GM12872 (cell line): ENCODE measurements around the gene GTF3C1.

Experiments used
- CTCF ChIP-seq: IDR thresholded peaks from 3 replicates; pipeline ENCODE4 v1.5.1; 2011; ENCODE audit warnings: low read depth, mild to moderate bottlenecking, low read length, moderate library complexity; ENCODE audit not compliant: insufficient read depth

GTF3C1 gene

GRCh38 chr16:27547134-27547533, 2.6 kb downstream of the GTF3C1 start:
- TF ChIP-seq CTCF: no peak

GRCh38 chr16:27544671-27545070, 5.0 kb downstream of the GTF3C1 start:
- no peak for TF ChIP-seq CTCF

- no peak for TF ChIP-seq CTCF
These were observed 5.9 kb downstream of the GTF3C1 start for GRCh38 chr16:27543801-27544200.

- no peak for TF ChIP-seq CTCF
These were observed 10.1 kb downstream of the GTF3C1 start for GRCh38 chr16:27539636-27540035.

GRCh38 chr16:27539120-27539519, 10.6 kb downstream of the GTF3C1 start:
- TF ChIP-seq CTCF: no peak

- no peak for TF ChIP-seq CTCF
These were observed 11.2 kb downstream of the GTF3C1 start for GRCh38 chr16:27538528-27538927.

GRCh38 chr16:27534256-27534655, 15.5 kb downstream of the GTF3C1 start:
- no peak for TF ChIP-seq CTCF
